ENCODE results near the gene TENM4.

Gene TENM4

GRCh38 chr11:78698612-78699011, 742.2 kb downstream of the TENM4 start:
- no peak for DNase-seq (ENCODE audit: low read depth)

GRCh38 chr11:78696177-78696576, 744.7 kb downstream of the TENM4 start:
- DNase-seq (ENCODE audit: low read depth): no peak

- no peak for DNase-seq (ENCODE audit: low read depth)
Observed at GRCh38 chr11:78694152-78694551, 746.7 kb downstream of the TENM4 start.

- no peak for DNase-seq (ENCODE audit: low read depth)
Observed at GRCh38 chr11:78691215-78691614, 749.6 kb downstream of the TENM4 start.

GRCh38 chr11:78690352-78690987, 750.4 kb downstream of the TENM4 start:
- DNase-seq (ENCODE audit: low read depth): no peak

GRCh38 chr11:78689585-78690153, 751.2 kb downstream of the TENM4 start:
- no peak for DNase-seq (ENCODE audit: low read depth)

GRCh38 chr11:78689101-78689500, 751.7 kb downstream of the TENM4 start:
- DNase-seq (ENCODE audit: low read depth): no peak

- no peak for DNase-seq (ENCODE audit: low read depth)
Observed at GRCh38 chr11:78688460-78688859, 752.4 kb downstream of the TENM4 start.

GRCh38 chr11:78685156-78685555, 755.7 kb downstream of the TENM4 start:
- no peak for DNase-seq (ENCODE audit: low read depth)

GRCh38 chr11:78684377-78684776, 756.5 kb downstream of the TENM4 start:
- no peak for DNase-seq (ENCODE audit: low read depth)

GRCh38 chr11:78683774-78684173, 757.1 kb downstream of the TENM4 start:
- no peak for DNase-seq (ENCODE audit: low read depth)

- DNase-seq (ENCODE audit: low read depth): no peak
Observed at GRCh38 chr11:78676026-78676557, 764.7 kb downstream of the TENM4 start.

GRCh38 chr11:78672850-78673620, 767.8 kb downstream of the TENM4 start:
- DNase-seq (ENCODE audit: low read depth): no peak

- no peak for DNase-seq (ENCODE audit: low read depth)
Observed at GRCh38 chr11:78669249-78669648, 771.6 kb downstream of the TENM4 start.

- no peak for DNase-seq (ENCODE audit: low read depth)
Observed at GRCh38 chr11:78667461-78667860, 773.4 kb downstream of the TENM4 start.

GRCh38 chr11:78666675-78667160, 774.1 kb downstream of the TENM4 start:
- no peak for DNase-seq (ENCODE audit: low read depth)

GRCh38 chr11:78664636-78665035, 776.2 kb downstream of the TENM4 start:
- no peak for DNase-seq (ENCODE audit: low read depth)

GRCh38 chr11:78662811-78663210, 778.0 kb downstream of the TENM4 start:
- DNase-seq (ENCODE audit: low read depth): no peak

GRCh38 chr11:78660471-78660870, 780.4 kb downstream of the TENM4 start:
- no peak for DNase-seq (ENCODE audit: low read depth)

GRCh38 chr11:78659326-78660270, 781.2 kb downstream of the TENM4 start:
- DNase-seq (ENCODE audit: low read depth): no peak

GRCh38 chr11:78657968-78658839, 782.6 kb downstream of the TENM4 start:
- DNase-seq (ENCODE audit: low read depth): no peak
